Sigmoid colon (tissue), 4 donors: Measurements from ENCODE around the gene ERVFRD-1.

Source experiments
- EP300 ChIP-seq, 4 donors: sonication (generic); formaldehyde crosslinking; IDR thresholded peaks; one replicate each; pipeline ENCODE4 v1.6.1; 2017; ENCODE audit warnings: antibody characterized with exemption in 4 of 4
- POLR2A ChIP-seq, 2 donors: fragments of 450-650 bp; IDR thresholded peaks; one replicate each; pipeline ENCODE4 v1.6.1; 2016; ENCODE audit warnings: antibody characterized with exemption in 2 of 2, mild to moderate bottlenecking in 2 of 2, moderate library complexity in 2 of 2
- POLR2AphosphoS5 ChIP-seq, 4 donors: sonication (generic); formaldehyde crosslinking; IDR thresholded peaks; one replicate each; pipeline ENCODE4 v1.6.1; 2017; ENCODE audit warnings: antibody characterized with exemption in 4 of 4

- TF ChIP-seq POLR2AphosphoS5 (IDR thresholded peaks at IDR 0.05), result no peak
- no peak for TF ChIP-seq POLR2A (IDR thresholded peaks at IDR 0.05)
- no peak for TF ChIP-seq EP300 (IDR thresholded peaks at IDR 0.05)
Measured at GRCh38 chr6:11092668-11093375, 18.7 kb downstream of the ERVFRD-1 start.
